HL-60 (cell line): ENCODE measurements around the gene COL13A1.

ENCODE experiments used
- DNase-seq, 2 experiments: peaks; one replicate each; pipeline ENCODE4 v3.0.0-alpha.2; 2010 to 2020; ENCODE audit warnings: low read depth in 1 of 2, low spot score in 1 of 2
- H3K27ac ChIP-seq: fragments of 250-450 bp; sonication (Bioruptor Pico); replicated peaks from 2 replicates; pipeline ENCODE4 v1.5.1; 2020; ENCODE audit warnings: mild to moderate bottlenecking, moderate library complexity
- H3K27me3 ChIP-seq: fragments of 250-450 bp; sonication (Bioruptor Pico); 2 replicates; pipeline ENCODE4 v1.5.1; 2021; ENCODE audit warnings: mild to moderate bottlenecking, moderate library complexity; ENCODE audit not compliant: insufficient read depth, poor library complexity, severe bottlenecking
- H3K4me3 ChIP-seq: replicated peaks from 2 replicates; pipeline ENCODE4 v1.5.1; 2011; ENCODE audit warnings: mild to moderate bottlenecking, control low read depth, low read length; ENCODE audit not compliant: insufficient read depth
- GABPA ChIP-seq: IDR thresholded peaks from 2 replicates; pipeline ENCODE4 v1.6.1; 2012; ENCODE audit warnings: low read depth
- POLR2AphosphoS5 ChIP-seq: IDR thresholded peaks from 2 replicates; pipeline ENCODE4 v1.6.1; 2012; ENCODE audit warnings: low read depth
- SPI1 ChIP-seq: IDR thresholded peaks from 2 replicates; pipeline ENCODE4 v1.6.1; 2012; ENCODE audit warnings: low read depth, mild to moderate bottlenecking, borderline replicate concordance
- TF ChIP-seq, protein P1 (sequence below): IDR thresholded peaks from one replicate; pipeline ENCODE4 v1.5.1; 2011; ENCODE audit warnings: low read length, control low read depth, inconsistent platforms; ENCODE audit not compliant: insufficient read depth
- TF ChIP-seq, protein P2 (sequence below): IDR thresholded peaks from 2 replicates; pipeline ENCODE4 v1.6.1; 2012; ENCODE audit warnings: low read depth; ENCODE audit not compliant: insufficient replicate concordance

The COL13A1 gene

DNA sequence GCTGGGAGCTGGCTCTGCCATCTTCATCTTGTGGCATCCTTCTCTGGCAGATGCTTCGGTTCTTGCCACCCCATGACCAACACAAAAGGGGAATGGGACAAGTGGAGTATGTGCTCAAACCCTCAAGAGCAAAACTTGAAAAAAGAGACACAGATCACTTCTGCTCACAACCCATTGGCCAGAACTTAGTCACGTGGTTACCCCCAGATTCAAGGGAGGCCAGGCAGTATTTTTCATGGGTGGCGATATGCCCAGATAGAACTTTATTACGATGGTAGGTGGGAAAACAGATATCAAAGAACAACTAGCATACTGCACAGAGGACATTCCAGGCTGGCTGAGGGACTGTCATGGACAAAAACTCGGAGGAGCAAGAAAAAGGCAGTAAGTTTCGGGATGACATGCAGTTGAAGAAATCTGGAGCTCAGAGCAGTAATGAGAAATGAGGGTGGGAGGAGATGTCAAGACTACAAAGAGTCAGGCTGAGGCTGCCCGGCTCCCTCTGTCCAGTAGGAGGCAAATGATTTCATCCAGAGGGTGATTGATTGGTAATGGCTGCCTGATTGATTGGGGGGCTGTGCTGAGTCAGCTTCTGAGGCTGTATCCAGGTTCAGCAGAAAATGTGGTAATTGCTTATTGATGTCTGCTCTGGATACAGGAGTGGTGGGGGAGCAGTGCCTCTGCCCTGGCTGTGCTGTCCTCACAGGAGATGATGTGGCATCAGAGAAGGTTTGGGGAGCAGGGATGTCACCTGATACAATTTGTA, 25.3 kb downstream of the COL13A1 start:
- TF ChIP-seq, protein P1, sequence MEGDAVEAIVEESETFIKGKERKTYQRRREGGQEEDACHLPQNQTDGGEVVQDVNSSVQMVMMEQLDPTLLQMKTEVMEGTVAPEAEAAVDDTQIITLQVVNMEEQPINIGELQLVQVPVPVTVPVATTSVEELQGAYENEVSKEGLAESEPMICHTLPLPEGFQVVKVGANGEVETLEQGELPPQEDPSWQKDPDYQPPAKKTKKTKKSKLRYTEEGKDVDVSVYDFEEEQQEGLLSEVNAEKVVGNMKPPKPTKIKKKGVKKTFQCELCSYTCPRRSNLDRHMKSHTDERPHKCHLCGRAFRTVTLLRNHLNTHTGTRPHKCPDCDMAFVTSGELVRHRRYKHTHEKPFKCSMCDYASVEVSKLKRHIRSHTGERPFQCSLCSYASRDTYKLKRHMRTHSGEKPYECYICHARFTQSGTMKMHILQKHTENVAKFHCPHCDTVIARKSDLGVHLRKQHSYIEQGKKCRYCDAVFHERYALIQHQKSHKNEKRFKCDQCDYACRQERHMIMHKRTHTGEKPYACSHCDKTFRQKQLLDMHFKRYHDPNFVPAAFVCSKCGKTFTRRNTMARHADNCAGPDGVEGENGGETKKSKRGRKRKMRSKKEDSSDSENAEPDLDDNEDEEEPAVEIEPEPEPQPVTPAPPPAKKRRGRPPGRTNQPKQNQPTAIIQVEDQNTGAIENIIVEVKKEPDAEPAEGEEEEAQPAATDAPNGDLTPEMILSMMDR: no peak
- TF ChIP-seq SPI1 (no peak), GABPA (no peak), POLR2AphosphoS5 (no peak)
- TF ChIP-seq, protein P2, sequence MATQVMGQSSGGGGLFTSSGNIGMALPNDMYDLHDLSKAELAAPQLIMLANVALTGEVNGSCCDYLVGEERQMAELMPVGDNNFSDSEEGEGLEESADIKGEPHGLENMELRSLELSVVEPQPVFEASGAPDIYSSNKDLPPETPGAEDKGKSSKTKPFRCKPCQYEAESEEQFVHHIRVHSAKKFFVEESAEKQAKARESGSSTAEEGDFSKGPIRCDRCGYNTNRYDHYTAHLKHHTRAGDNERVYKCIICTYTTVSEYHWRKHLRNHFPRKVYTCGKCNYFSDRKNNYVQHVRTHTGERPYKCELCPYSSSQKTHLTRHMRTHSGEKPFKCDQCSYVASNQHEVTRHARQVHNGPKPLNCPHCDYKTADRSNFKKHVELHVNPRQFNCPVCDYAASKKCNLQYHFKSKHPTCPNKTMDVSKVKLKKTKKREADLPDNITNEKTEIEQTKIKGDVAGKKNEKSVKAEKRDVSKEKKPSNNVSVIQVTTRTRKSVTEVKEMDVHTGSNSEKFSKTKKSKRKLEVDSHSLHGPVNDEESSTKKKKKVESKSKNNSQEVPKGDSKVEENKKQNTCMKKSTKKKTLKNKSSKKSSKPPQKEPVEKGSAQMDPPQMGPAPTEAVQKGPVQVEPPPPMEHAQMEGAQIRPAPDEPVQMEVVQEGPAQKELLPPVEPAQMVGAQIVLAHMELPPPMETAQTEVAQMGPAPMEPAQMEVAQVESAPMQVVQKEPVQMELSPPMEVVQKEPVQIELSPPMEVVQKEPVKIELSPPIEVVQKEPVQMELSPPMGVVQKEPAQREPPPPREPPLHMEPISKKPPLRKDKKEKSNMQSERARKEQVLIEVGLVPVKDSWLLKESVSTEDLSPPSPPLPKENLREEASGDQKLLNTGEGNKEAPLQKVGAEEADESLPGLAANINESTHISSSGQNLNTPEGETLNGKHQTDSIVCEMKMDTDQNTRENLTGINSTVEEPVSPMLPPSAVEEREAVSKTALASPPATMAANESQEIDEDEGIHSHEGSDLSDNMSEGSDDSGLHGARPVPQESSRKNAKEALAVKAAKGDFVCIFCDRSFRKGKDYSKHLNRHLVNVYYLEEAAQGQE: no peak
- DNase-seq: no peak
- Histone ChIP-seq H3K27ac (no peak overlapping the region), H3K4me3 (no peak overlapping the region), H3K27me3 (no peaks in the 10 kb centered on the region)

DNA sequence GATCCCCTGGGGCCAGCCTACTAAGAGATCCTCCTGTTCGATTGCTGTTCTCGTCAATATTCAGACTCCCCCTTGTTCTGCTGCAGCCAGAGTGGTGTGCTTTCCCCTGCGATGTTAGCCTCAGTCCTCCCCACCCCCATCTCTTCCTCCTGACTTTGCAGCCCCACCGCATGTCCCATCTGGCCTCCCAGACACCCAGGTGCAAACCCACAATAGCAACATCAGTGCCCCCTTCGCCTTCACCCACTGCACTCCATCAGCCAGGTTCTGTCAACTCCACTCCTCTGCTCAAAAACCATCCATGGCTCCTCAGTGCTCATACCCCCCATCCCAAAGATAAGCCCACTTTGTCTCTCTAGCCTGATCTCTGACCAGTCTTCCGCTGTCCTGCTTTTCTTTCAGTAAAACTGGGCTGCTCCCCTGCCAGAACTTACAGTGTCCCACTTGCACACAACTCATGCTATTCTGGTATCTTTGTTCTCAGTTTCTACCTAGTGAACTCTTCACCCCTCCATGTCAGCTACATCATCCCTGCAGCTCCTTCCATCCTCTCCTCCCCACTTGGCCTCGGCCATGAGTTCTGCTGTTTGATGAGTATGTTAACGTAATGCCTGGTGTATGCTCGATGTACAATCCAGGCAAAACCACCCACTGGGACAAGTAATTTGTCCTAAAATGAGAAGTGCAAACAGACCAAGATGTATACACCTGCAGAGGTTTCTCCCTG, 26.6 kb downstream of the COL13A1 start:
- Histone ChIP-seq H3K27me3 (no peaks in the 10 kb centered on the region), H3K4me3 (no peak overlapping the region), H3K27ac (no peak overlapping the region)
- DNase-seq: no peak
- TF ChIP-seq SPI1 (no peak), GABPA (no peak), POLR2AphosphoS5 (no peak)
- TF ChIP-seq, protein P2: no peak
- TF ChIP-seq, protein P1: no peak

DNA sequence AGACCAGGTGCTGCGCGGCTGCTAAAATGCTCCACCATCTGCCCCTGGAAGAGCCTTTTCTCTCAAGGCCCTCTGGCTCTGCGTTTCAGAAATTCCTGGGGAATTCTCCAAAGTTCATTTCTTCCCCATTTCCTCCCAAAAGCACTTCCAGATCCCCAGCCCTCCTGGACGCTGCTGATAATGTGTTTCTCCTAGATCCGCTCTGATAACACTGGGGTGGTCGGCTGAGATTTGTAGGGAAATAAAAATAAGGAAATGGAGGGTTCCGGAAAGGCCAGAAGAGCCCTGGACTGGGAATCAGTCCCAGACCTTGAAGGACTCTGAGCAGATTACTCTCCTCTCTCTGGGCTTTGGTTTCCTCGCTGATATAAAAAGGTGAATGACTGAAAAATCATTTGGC, 28.1 kb downstream of the COL13A1 start:
- no peaks in the 10 kb centered on the region for H3K27me3 ChIP-seq
- H3K27ac ChIP-seq: no peak overlapping the region
- H3K4me3 ChIP-seq: no peak overlapping the region
- TF ChIP-seq, protein P2: no peak
- TF ChIP-seq, protein P1: no peak
- TF ChIP-seq POLR2AphosphoS5: no peak
- no peak for TF ChIP-seq SPI1
- TF ChIP-seq GABPA: no peak
- no peak for DNase-seq
